A549 (cell line): ENCODE results near the gene EXOC6. TPM values are rescaled to one million over a fixed set of nuclear protein-coding genes. Genes with fewer than 3 reads are reported as not detected.
"Not testable (repeated sequence)": the region's sequence is repeated elsewhere in the genome, so short reads cannot be mapped to it uniquely, and the experiment has no call there.

ENCODE experiments used
- ATAC-seq, 2 experiments: fragments of 200-7000 bp in 1 of 2; fragments of >200 bp in 1 of 2; cut with Nextera tagmentation in 1 of 2; cut with Tn5 transposase in 1 of 2; 3 replicates each; pipeline versions ENCODE4 v1.8.0 to v1.9.1; 2018 to 2020; ENCODE audit warnings: mild to moderate bottlenecking in 1 of 2, moderate library complexity in 1 of 2
- CTCF ChIA-PET: fragments of 300-600 bp; sonication (Branson Sonifier 250); formaldehyde crosslinking; extraction: SDS; loops from one replicate; lab custom pipeline; 2021; ENCODE audit warnings: antibody characterized with exemption, inconsistent platforms; lab: Yijun Ruan, JAX
- POLR2A ChIA-PET: fragments of 350-600 bp; formaldehyde crosslinking; extraction: SDS; loops from one replicate; lab custom pipeline; 2021; ENCODE audit warnings: antibody characterized with exemption, inconsistent platforms; lab: Yijun Ruan, JAX
- DNase-seq, 2 experiments: peaks; one replicate each; pipeline versions ENCODE4 v3.0.0 to v3.0.0-alpha.2; 2011 to 2016; ENCODE audit warnings: low read depth in 1 of 2, low spot score in 1 of 2
- FAIRE-seq: peaks from 2 replicates; lab custom pipeline; 2011; peaks lifted over from hg19 to GRCh38; lab: Jason Lieb, UNC
- H3K27ac ChIP-seq, 2 experiments: fragments of >200 bp; sonication (Bioruptor Twin); formaldehyde crosslinking; 3 replicates each; pipeline ENCODE4 v1.5.1; 2016 to 2017
- H3K4me1 ChIP-seq: fragments of >200 bp; sonication (Bioruptor Twin); formaldehyde crosslinking; 3 replicates; pipeline ENCODE4 v1.6.1; 2016
- H3K4me2 ChIP-seq: fragments of >200 bp; sonication (Bioruptor Twin); formaldehyde crosslinking; 3 replicates; pipeline ENCODE4 v1.6.1; 2016
- H3K4me3 ChIP-seq: fragments of >200 bp; sonication (Bioruptor Twin); formaldehyde crosslinking; 3 replicates; pipeline ENCODE4 v1.5.1; 2016
- H3K9me3 ChIP-seq: fragments of >200 bp; sonication (Bioruptor Twin); formaldehyde crosslinking; 3 replicates; pipeline ENCODE4 v1.6.1; 2016
- BHLHE40 ChIP-seq: IDR thresholded peaks from 2 replicates; pipeline ENCODE4 v1.6.1; 2012; ENCODE audit warnings: low read depth, low read length, inconsistent platforms
- CEBPB ChIP-seq, 2 experiments: fragments of >200 bp in 1 of 2; sonication (Bioruptor Twin) in 1 of 2; formaldehyde crosslinking in 1 of 2; IDR thresholded peaks; 2 replicates each; pipeline ENCODE4 v1.6.1; 2012 to 2016
- CHD2 ChIP-seq: fragments of 150-350 bp; IDR thresholded peaks from 2 replicates; pipeline ENCODE4 v1.6.1; 2014; ENCODE audit warnings: low read length; ENCODE audit not compliant: partially characterized antibody
- EHF ChIP-seq: fragments of 250-450 bp; sonication (Bioruptor Pico); IDR thresholded peaks from 2 replicates; pipeline ENCODE4 v1.5.0; 2020; ENCODE audit warnings: mild to moderate bottlenecking
- EHMT2 ChIP-seq: fragments of 200-600 bp; sonication (generic); IDR thresholded peaks from 2 replicates; pipeline ENCODE4 v1.6.1; 2016; ENCODE audit warnings: antibody characterized with exemption, low read depth, mild to moderate bottlenecking, moderate library complexity
- EP300 ChIP-seq, 2 experiments: fragments of >200 bp; sonication (Bioruptor Twin); formaldehyde crosslinking; IDR thresholded peaks; 2 replicates in 1 of 2; 3 replicates in 1 of 2; pipeline ENCODE4 v1.6.1; 2016 to 2017
- HEYL ChIP-seq: fragments of 250-450 bp; sonication (Bioruptor Pico); IDR thresholded peaks from 2 replicates; pipeline ENCODE4 v1.8.0; 2021; ENCODE audit warnings: mild to moderate bottlenecking, moderate library complexity
- HOXA7 ChIP-seq: fragments of 250-450 bp; sonication (Bioruptor Pico); IDR thresholded peaks from 2 replicates; pipeline ENCODE4 v1.5.0; 2020; ENCODE audit warnings: mild to moderate bottlenecking, moderate library complexity
- HOXB13 ChIP-seq: fragments of 250-450 bp; sonication (Bioruptor Pico); IDR thresholded peaks from 2 replicates; pipeline ENCODE4 v1.5.0; 2020; ENCODE audit warnings: low read depth, mild to moderate bottlenecking, moderate library complexity
- HOXB5 ChIP-seq: fragments of 250-450 bp; sonication (Bioruptor Pico); IDR thresholded peaks from 2 replicates; pipeline ENCODE4 v1.5.0; 2020; ENCODE audit warnings: mild to moderate bottlenecking, moderate library complexity
- JUNB ChIP-seq: fragments of >200 bp; sonication (Bioruptor Twin); formaldehyde crosslinking; IDR thresholded peaks from 2 replicates; pipeline ENCODE4 v1.6.1; 2016
- MAZ ChIP-seq: fragments of 150-350 bp; IDR thresholded peaks from 2 replicates; pipeline ENCODE4 v1.6.1; 2014; ENCODE audit warnings: antibody characterized with exemption, low read depth, low read length, borderline replicate concordance
- MYC ChIP-seq: IDR thresholded peaks from 2 replicates; pipeline ENCODE4 v1.6.1; 2012; ENCODE audit warnings: mild to moderate bottlenecking, inconsistent platforms, low read length, improper control_type of control experiment, borderline replicate concordance
- NFE2L2 ChIP-seq: fragments of 150-350 bp; conservative IDR thresholded peaks from 2 replicates; pipeline ENCODE4 v1.6.1; 2014; ENCODE audit warnings: low read length
- NR3C1 ChIP-seq: fragments of >200 bp; sonication (Bioruptor Twin); formaldehyde crosslinking; IDR thresholded peaks from 3 replicates; pipeline ENCODE4 v1.6.1; 2017
- RAD21 ChIP-seq, 2 experiments: fragments of >200 bp in 1 of 2; sonication (Bioruptor Twin) in 1 of 2; formaldehyde crosslinking in 1 of 2; IDR thresholded peaks in 1 of 2; conservative IDR thresholded peaks in 1 of 2; 2 replicates in 1 of 2; 3 replicates in 1 of 2; pipeline ENCODE4 v1.6.1; 2012 to 2018; ENCODE audit warnings: inconsistent platforms in 1 of 2
- RFX5 ChIP-seq: fragments of 450-650 bp; IDR thresholded peaks from 2 replicates; pipeline ENCODE4 v1.7.1; 2014; ENCODE audit warnings: antibody characterized with exemption, mild to moderate bottlenecking, moderate library complexity
- SMC3 ChIP-seq: fragments of >200 bp; sonication (Bioruptor Twin); formaldehyde crosslinking; IDR thresholded peaks from 3 replicates; pipeline ENCODE4 v1.6.1; 2018; ENCODE audit warnings: inconsistent platforms
- TFCP2L1 ChIP-seq: fragments of 250-450 bp; sonication (Bioruptor Pico); IDR thresholded peaks from 2 replicates; pipeline ENCODE4 v1.5.0; 2021; ENCODE audit warnings: mild to moderate bottlenecking
- TP53 ChIP-seq: fragments of 250-450 bp; sonication (Bioruptor Pico); IDR thresholded peaks from 2 replicates; pipeline ENCODE4 v1.5.0; 2021; ENCODE audit warnings: mild to moderate bottlenecking, moderate library complexity
- ZFP36 ChIP-seq: fragments of 450-650 bp; IDR thresholded peaks from 2 replicates; pipeline ENCODE4 v1.6.1; 2014; ENCODE audit warnings: borderline replicate concordance; ENCODE audit not compliant: partially characterized antibody
- ZNF302 ChIP-seq: fragments of 250-450 bp; sonication (Bioruptor Pico); IDR thresholded peaks from 2 replicates; pipeline ENCODE4 v1.9.0; 2021; ENCODE audit warnings: inconsistent platforms, mild to moderate bottlenecking, moderate library complexity
- WGBS: methylation state at CpG from one replicate; pipeline ENCODE4 v1.1.6; 2017; ENCODE audit errors: missing lambda C conversion rate; 5-methylcytosine and 5-hydroxymethylcytosine counted together
- polyA plus RNA-seq, 4 experiments: library from polyadenylated mRNA; depleted of rRNA in 3 of 4; stranded (reverse); fragments of >200 nt; fragmentation: RNase III in 1 of 4; extraction: RNeasy Plus Mini Kit Qiagen cat#74134 plus additional on column Dnase treatment in 1 of 4; gene quantifications; 2 replicates in 3 of 4; 3 replicates in 1 of 4; pipeline ENCODE4 v1.2.3, GENCODE V29; 2011 to 2017
- TF ChIP-seq, protein P1 (sequence below): fragments of 250-450 bp; sonication (Bioruptor Pico); IDR thresholded peaks from 2 replicates; pipeline ENCODE4 v1.5.0; 2021; ENCODE audit warnings: mild to moderate bottlenecking, moderate library complexity, borderline replicate concordance
- TF ChIP-seq, protein P2 (sequence below): IDR thresholded peaks from 2 replicates; pipeline ENCODE4 v1.6.1; 2012
- TF ChIP-seq, protein P3 (sequence below): IDR thresholded peaks from 2 replicates; pipeline ENCODE4 v1.6.1; 2012; ENCODE audit warnings: low read depth, borderline replicate concordance
- TF ChIP-seq, protein P4 (sequence below): IDR thresholded peaks from 2 replicates; pipeline ENCODE4 v1.6.1; 2012

Gene EXOC6
- polyA plus RNA-seq, 2 of the 4 experiments (the other 2 are of a cell fraction): 16.8 to 48.5 TPM

DNA sequence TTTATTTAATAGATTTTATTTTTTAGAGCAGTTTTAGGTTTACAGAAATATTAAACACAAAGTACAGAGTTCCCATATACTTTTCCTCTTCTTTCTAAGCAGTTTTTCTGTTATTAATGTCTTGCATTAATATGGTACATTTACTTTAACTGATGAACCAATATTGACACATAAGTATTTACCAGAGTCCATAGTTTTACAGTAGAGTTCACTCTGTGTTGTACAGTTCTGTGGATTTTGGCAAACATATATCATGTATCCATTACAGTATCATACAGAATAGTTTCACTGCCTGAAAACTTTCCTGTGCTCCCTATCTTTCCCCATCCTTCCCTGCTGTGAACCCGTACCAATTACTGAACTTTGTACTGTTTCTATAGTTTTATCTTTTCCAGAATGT is 55.3 kb downstream of the EXOC6 start:
- no peak for DNase-seq
- no peak for ATAC-seq
- Histone ChIP-seq H3K9me3 (no peaks in the 10 kb centered on the region), H3K27ac (no peak overlapping the region), H3K4me3 (no peak overlapping the region), H3K4me2 (no peak overlapping the region), H3K4me1 (peaks cover 15% of the 10 kb centered on the region; the same call in 2 of the 3 replicates)
- no peak for FAIRE-seq
- 80% methylated on average over 1 of the region's 1 CpG for WGBS
- TF ChIP-seq RAD21 (conservative IDR thresholded peaks at IDR 0.05 in 1 of 2, IDR thresholded peaks at IDR 0.05 in 1 of 2) (no peak), HOXA7 (CRISPR knock-in tag) (no peak), MYC (no peak), EP300 (IDR thresholded peaks at IDR 0.05) (no peak), HOXB5 (CRISPR knock-in tag) (no peak), TP53 (no peak), ZFP36 (no peak), MAZ (no peak), HEYL (no peak)
- TF ChIP-seq, protein P1, sequence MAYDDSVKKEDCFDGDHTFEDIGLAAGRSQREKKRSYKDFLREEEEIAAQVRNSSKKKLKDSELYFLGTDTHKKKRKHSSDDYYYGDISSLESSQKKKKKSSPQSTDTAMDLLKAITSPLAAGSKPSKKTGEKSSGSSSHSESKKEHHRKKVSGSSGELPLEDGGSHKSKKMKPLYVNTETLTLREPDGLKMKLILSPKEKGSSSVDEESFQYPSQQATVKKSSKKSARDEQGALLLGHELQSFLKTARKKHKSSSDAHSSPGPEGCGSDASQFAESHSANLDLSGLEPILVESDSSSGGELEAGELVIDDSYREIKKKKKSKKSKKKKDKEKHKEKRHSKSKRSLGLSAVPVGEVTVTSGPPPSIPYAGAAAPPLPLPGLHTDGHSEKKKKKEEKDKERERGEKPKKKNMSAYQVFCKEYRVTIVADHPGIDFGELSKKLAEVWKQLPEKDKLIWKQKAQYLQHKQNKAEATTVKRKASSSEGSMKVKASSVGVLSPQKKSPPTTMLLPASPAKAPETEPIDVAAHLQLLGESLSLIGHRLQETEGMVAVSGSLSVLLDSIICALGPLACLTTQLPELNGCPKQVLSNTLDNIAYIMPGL (CRISPR knock-in tag): no peak
- POLR2A ChIA-PET: no interaction called here
- CTCF ChIA-PET: no interaction called here

DNA sequence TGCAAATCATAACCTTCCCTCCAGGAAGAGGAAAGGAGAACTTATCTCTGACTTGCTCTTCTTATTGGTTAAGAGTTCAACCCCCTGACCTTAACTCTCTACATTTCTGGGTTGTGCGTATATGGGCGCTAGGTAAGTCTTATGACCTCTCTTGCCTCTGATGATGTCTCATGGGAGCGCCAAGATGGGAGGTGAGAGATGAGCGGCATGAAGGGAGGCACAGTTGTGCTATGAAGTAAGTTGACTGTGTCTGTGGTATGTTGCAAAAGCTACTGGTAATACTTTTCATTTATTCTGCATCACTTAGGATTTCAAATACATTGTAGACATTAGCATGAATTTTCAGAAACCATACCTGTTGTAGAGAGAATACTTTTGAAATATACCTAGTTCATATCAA is 59.0 kb downstream of the EXOC6 start:
- 97% methylated on average over 4 of the region's 4 CpGs for WGBS
- no peaks in the 10 kb centered on the region for H3K9me3 ChIP-seq
- peaks cover 6% of the 10 kb centered on the region; the same call in 2 of the 3 replicates for H3K4me1 ChIP-seq
- ATAC-seq (no peak), FAIRE-seq (no peak), DNase-seq (no peak)
- H3K4me2 ChIP-seq: no peak overlapping the region
- H3K27ac ChIP-seq: no peak overlapping the region
- H3K4me3 ChIP-seq: no peak overlapping the region
- CTCF ChIA-PET: no interaction called here
- TF ChIP-seq EHMT2 (no peak), NR3C1 (no peak), SMC3 (no peak), CEBPB (IDR thresholded peaks at IDR 0.05) (no peak), ZNF302 (no peak), TFCP2L1 (no peak), JUNB (no peak), NFE2L2 (no peak), CHD2 (no peak), HEYL (no peak), HOXB13 (CRISPR knock-in tag) (no peak), MYC (no peak), BHLHE40 (no peak), RFX5 (no peak), EHF (CRISPR knock-in tag) (no peak)
- TF ChIP-seq, protein P2, sequence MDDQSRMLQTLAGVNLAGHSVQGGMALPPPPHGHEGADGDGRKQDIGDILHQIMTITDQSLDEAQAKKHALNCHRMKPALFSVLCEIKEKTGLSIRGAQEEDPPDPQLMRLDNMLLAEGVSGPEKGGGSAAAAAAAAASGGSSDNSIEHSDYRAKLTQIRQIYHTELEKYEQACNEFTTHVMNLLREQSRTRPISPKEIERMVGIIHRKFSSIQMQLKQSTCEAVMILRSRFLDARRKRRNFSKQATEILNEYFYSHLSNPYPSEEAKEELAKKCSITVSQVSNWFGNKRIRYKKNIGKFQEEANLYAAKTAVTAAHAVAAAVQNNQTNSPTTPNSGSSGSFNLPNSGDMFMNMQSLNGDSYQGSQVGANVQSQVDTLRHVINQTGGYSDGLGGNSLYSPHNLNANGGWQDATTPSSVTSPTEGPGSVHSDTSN: no peak
- TF ChIP-seq, protein P3, sequence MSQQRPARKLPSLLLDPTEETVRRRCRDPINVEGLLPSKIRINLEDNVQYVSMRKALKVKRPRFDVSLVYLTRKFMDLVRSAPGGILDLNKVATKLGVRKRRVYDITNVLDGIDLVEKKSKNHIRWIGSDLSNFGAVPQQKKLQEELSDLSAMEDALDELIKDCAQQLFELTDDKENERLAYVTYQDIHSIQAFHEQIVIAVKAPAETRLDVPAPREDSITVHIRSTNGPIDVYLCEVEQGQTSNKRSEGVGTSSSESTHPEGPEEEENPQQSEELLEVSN: no peak
- TF ChIP-seq, protein P4, sequence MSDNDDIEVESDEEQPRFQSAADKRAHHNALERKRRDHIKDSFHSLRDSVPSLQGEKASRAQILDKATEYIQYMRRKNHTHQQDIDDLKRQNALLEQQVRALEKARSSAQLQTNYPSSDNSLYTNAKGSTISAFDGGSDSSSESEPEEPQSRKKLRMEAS: no peak
- POLR2A ChIA-PET: no interaction called here

DNA sequence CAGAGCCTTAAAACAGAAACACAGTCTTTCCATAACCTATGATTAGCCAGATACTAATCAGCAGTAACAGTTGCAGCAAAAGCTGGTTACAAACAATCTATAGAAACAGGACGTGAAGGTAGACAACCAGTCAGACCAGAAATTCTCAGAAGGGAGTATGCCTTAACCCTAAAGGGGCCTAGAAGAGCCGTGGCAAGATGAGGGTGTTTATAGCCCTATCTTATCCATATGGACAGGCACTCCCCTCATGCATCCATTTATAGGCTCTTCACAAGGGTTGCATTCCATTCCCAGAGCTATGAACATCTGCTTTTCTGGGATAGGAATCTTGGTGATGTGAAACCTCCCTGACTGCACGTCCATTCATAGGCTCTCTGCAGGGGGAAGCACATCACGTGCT is 64.3 kb downstream of the EXOC6 start:
- WGBS: 90% methylated on average over 4 of the region's 4 CpGs
- H3K4me3 ChIP-seq, H3K4me1 ChIP-seq, H3K4me2 ChIP-seq, H3K9me3 ChIP-seq, DNase-seq, POLR2A ChIA-PET, H3K27ac ChIP-seq, FAIRE-seq, ATAC-seq: not testable (repeated sequence)
- CTCF ChIA-PET: interaction anchor here (2.4 kb wide), 1 partner anchor 53 kb away, joined by 5 read pairs; no protein-coding TSS in a partner anchor
